GM10248 (cell line): Measurements from ENCODE around the gene VEGFA.

Source experiments
- CTCF ChIA-PET: fragments of 300-600 bp; sonication (Branson Sonifier 250); formaldehyde crosslinking; extraction: SDS; loops from one replicate; lab custom pipeline; 2021; ENCODE audit warnings: antibody characterized with exemption; lab: Yijun Ruan, JAX
- POLR2A ChIA-PET: fragments of 350-650 bp; sonication (Branson Sonifier 250); formaldehyde crosslinking; extraction: SDS; loops from one replicate; lab custom pipeline; 2020; ENCODE audit warnings: antibody characterized with exemption; lab: Yijun Ruan, JAX
- DNase-seq: peaks from one replicate; pipeline ENCODE4 v3.0.0; 2012; ENCODE audit errors: extremely low spot score
- CTCF ChIP-seq: IDR thresholded peaks from 2 replicates; pipeline ENCODE4 v1.5.1; 2012; ENCODE audit warnings: mild to moderate bottlenecking, low read depth; ENCODE audit errors: extremely low read depth, missing control alignments, control extremely low read depth

The VEGFA gene

DNA sequence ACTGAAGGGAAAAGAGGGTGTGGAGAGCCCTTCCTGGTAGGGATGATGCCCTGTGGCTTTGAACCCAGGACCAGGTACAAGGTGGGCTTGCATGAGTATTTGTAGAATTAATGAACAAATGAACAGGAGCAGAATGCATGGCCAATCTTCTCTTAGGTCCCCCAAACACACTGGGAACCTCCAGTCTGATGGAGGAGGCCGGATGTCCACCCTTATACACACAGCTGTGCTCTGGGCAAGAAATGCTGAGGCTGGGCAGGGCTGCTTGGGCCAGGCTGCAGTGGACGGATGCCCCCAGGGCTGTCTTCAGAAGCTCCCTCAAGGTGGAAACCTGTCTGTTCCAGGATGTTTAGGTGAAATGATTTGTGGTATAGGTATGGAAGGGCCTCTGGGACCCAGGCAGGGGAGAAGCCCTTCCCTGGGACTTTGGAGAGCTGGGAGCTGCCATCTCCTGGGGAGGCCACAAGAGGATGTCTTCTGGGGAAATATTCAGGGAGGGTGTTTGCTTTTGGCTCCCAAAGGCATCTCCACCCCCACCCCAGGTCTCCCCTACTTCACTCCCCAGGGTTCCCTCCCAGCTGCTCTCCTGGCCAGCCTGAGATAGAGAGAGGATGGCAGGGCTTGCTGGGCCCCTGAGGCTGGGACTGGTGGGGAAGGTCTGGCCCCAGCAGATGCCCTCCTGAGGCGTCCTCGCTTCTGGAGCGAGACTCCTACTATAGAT lies 23.3 kb downstream of the VEGFA start:
- ChIA-PET POLR2A (no interaction called here), CTCF (interaction anchor here (1.2 to 4.5 kb wide), 4 partner anchors 14 to 125 kb away, joined by 4 to 23 read pairs (median 5); partner anchors contain the start of gene VEGFA)
- no peak for DNase-seq
- no peak for TF ChIP-seq CTCF

GRCh38 chr6:43793875-43794242 lies 23.8 kb downstream of the VEGFA start:
- TF ChIP-seq CTCF = no peak
- CTCF ChIA-PET = interaction anchor here (1.2 to 4.5 kb wide), 4 partner anchors 14 to 126 kb away, joined by 4 to 23 read pairs (median 5); partner anchors contain the start of gene VEGFA
- DNase-seq = no peak
- POLR2A ChIA-PET = no interaction called here

- POLR2A ChIA-PET = no interaction called here
- DNase-seq = no peak
- no peak for TF ChIP-seq CTCF
- CTCF ChIA-PET = interaction anchor here (4.5 kb wide), 1 partner anchor 21 kb away, joined by 23 read pairs; no protein-coding TSS in a partner anchor
Measured at GRCh38 chr6:43795421-43795820, 25.4 kb downstream of the VEGFA start.

GRCh38 chr6:43796168-43796567 lies 26.2 kb downstream of the VEGFA start:
- no peak for TF ChIP-seq CTCF
- CTCF ChIA-PET = interaction anchor here (1.5 kb wide), 1 partner anchor 27 kb away, joined by 8 read pairs; the partner anchor contains the start of gene VEGFA
- POLR2A ChIA-PET = no interaction called here
- no peak for DNase-seq

DNA sequence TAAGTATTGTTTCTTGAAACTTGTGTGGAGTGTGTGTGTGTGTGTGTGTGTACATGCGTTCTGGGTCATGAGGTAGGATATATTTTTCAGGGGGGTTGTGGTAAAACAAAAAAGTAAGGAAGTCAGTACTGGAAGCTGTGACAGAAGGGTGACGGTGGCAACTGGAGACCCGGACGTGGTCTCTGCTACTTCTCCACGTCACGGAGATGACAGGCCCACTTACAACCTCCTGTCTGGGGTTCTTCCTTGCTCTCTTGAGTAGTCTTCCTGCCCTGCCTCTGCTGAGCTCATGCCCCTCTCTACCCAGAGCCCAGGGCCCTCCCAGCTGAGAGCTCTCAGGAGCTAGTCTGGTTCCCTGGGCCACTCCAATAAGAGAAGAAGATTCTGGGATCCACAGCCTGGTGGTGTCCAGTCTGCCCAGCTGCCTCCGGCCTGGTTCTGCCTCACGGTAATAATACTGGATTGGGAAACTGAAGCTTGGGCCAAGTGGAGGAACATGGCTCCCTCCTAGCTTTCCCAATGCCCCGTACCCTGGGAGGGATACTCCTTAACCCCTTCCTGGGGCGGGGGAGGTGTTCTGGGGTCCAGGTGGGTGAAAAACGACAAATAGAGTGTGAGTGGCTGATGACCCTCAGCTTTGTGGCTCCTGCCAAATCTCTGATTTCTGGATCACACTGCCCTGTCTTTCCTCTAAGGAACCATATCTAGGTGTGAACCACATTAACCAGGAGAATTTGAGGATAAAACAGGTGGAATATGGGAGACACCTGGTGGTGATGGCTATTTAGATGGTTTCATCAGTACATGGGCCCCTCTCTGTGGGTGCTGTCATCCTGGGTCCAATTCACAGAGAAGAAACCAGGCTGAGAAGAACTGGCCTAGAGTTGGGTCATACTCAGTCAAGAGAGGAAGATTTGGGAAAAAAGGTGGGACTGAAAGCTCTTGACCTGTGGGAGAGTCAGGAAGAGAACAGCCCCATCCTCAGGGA lies 27.2 kb downstream of the VEGFA start:
- POLR2A ChIA-PET = no interaction called here
- CTCF ChIA-PET = interaction anchor here (1.5 kb wide), 1 partner anchor 28 kb away, joined by 8 read pairs; the partner anchor contains the start of gene VEGFA

More for the DNA sequence above, 27.2 kb downstream of the VEGFA start:
- no peak for DNase-seq
- TF ChIP-seq CTCF = no peak
